Measurements from ENCODE around the gene RNF34. TPM values are rescaled to one million over a fixed set of nuclear protein-coding genes. Genes with fewer than 3 reads are reported as not detected.

RNF34 gene
- total and polyA plus RNA-seq, 2 of the 8 experiments (the other 6 are each of a cell fraction or from before 2014, with no cell fraction given), result 37.9 to 57.6 TPM

DNA sequence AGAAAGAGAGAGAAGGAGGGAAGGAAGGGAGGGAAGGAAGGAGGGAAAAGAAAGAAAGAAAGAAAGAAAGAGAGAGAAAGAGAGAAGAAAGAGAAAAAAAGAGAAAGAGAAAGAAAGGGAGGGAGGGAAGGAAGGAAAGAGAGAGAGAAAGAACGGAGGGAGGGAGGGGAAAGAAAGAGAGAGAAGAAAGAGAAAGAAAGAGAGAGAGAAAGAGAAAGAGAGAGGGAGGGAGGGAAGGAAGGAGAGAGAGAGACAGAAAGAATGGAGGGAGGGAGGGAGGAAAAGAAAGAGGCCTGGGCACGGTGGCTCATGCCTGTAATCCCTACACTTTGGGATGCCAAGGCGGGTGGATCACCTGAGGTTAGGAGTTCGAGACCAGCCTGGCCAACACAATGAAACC, 42.6 kb upstream of the RNF34 start:
- no peak overlapping the region for H3K23ac ChIP-seq (ENCODE audit: insufficient read length)
- H3K23me2 ChIP-seq (ENCODE audit: low read depth, low read length), result peaks cover 2% of the 10 kb centered on the region; the same call in 1 of the 2 replicates
- 79% methylated on average over 4 of the region's 4 CpGs; no CpG with 5 or more reads in 1 of the 2 experiments for WGBS, 2 experiments (ENCODE audit: extremely low coverage in 1 of 2, insufficient coverage in 1 of 2, insufficient read length in 1 of 2, insufficient replicate concordance in 2 of 2, low coverage in 1 of 2, low lambda C conversion rate in 2 of 2, missing lambda C conversion rate in 1 of 2)
- H3K27me3 ChIP-seq (replicated peaks in 1 of 4; ENCODE audit: control insufficient read depth in 3 of 4, extremely low read depth in 1 of 4, insufficient read depth in 3 of 4, low read length in 3 of 4), result no peaks in the 10 kb centered on the region
- no peak overlapping the region for H3K18ac ChIP-seq (ENCODE audit: extremely low read depth, low read length)
- CTCF ChIA-PET (ENCODE audit: partially characterized antibody), result no interaction called here
- H2BK20ac ChIP-seq (ENCODE audit: low read length), result no peak overlapping the region
- H2BK12ac ChIP-seq (ENCODE audit: low read depth, low read length), result no peak overlapping the region
- H3K56ac ChIP-seq (replicated peaks; ENCODE audit: insufficient read length, low read depth, low read length), result no peak overlapping the region
- H2BK15ac ChIP-seq (ENCODE audit: low read length), result no peak overlapping the region
- no peak overlapping the region for H3K4ac ChIP-seq (replicated peaks; ENCODE audit: insufficient read length, low read depth, low read length)
- H3K79me1 ChIP-seq (ENCODE audit: low read depth, low read length), result no peaks in the 10 kb centered on the region
- no peak overlapping the region for H2AK5ac ChIP-seq (ENCODE audit: low read depth, low read length)
- no peak overlapping the region for H2AFZ ChIP-seq (ENCODE audit: low read length)
- no peak overlapping the region for H3K14ac ChIP-seq (ENCODE audit: insufficient read length)
- no peak overlapping the region for H3K9ac ChIP-seq (replicated peaks in 1 of 4; ENCODE audit: extremely low read depth in 1 of 4, low read depth in 3 of 4, low read length in 3 of 4)
- no peaks in the 10 kb centered on the region for H3K79me2 ChIP-seq (ENCODE audit: control insufficient read depth in 1 of 2, insufficient read depth in 2 of 2, low read length in 2 of 2)
- H4K91ac ChIP-seq (replicated peaks; ENCODE audit: insufficient read length, low read length), result no peak overlapping the region
- H4K5ac ChIP-seq (ENCODE audit: insufficient read length, low read depth, low read length), result no peak overlapping the region
- no peak for DNase-seq (ENCODE audit: low read depth in 1 of 2, low spot score in 2 of 2)
- H2BK5ac ChIP-seq (ENCODE audit: low read depth, low read length), result no peak overlapping the region
- H4K8ac ChIP-seq (ENCODE audit: extremely low read depth, insufficient read depth, low read length), result no peak overlapping the region
- H3K4me2 ChIP-seq (ENCODE audit: insufficient read depth in 1 of 2, low read depth in 2 of 2, low read length in 2 of 2), result no peak overlapping the region
- no peaks in the 10 kb centered on the region for H4K20me1 ChIP-seq (replicated peaks in 1 of 2; ENCODE audit: control insufficient read depth in 1 of 2, insufficient read depth in 2 of 2, low read length in 2 of 2)
- no peak overlapping the region for H3K27ac ChIP-seq (ENCODE audit: low read depth, low read length)
- FAIRE-seq, result no peak
- H3K9me3 ChIP-seq (ENCODE audit: insufficient read depth in 2 of 2, low read depth in 1 of 2, low read length in 1 of 2), result no peaks in the 10 kb centered on the region
- TF ChIP-seq KDM4A (IDR thresholded peaks at IDR 0.05; ENCODE audit: low read depth, low read length, severe bottlenecking), result no peak
- no peak for TF ChIP-seq POU5F1 (IDR thresholded peaks at IDR 0.05; ENCODE audit: low read depth, low read length)
- TF ChIP-seq POLR2A (IDR thresholded peaks at IDR 0.05; ENCODE audit: control extremely low read depth in 1 of 2, low read depth in 2 of 2, low read length in 2 of 2), result no peak
- TF ChIP-seq, protein P1, sequence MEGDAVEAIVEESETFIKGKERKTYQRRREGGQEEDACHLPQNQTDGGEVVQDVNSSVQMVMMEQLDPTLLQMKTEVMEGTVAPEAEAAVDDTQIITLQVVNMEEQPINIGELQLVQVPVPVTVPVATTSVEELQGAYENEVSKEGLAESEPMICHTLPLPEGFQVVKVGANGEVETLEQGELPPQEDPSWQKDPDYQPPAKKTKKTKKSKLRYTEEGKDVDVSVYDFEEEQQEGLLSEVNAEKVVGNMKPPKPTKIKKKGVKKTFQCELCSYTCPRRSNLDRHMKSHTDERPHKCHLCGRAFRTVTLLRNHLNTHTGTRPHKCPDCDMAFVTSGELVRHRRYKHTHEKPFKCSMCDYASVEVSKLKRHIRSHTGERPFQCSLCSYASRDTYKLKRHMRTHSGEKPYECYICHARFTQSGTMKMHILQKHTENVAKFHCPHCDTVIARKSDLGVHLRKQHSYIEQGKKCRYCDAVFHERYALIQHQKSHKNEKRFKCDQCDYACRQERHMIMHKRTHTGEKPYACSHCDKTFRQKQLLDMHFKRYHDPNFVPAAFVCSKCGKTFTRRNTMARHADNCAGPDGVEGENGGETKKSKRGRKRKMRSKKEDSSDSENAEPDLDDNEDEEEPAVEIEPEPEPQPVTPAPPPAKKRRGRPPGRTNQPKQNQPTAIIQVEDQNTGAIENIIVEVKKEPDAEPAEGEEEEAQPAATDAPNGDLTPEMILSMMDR (IDR thresholded peaks at IDR 0.05; ENCODE audit: control extremely low read depth in 1 of 3, insufficient read depth in 1 of 3, low read depth in 1 of 3, low read length in 3 of 3), result no peak
- TF ChIP-seq EP300 (IDR thresholded peaks at IDR 0.05; ENCODE audit: borderline replicate concordance in 1 of 2, low read depth in 2 of 2, low read length in 2 of 2), result no peak
- TF ChIP-seq RFX5 (IDR thresholded peaks at IDR 0.05; ENCODE audit: borderline replicate concordance, low read depth, low read length), result no peak
- no peak for TF ChIP-seq SAP30 (IDR thresholded peaks at IDR 0.05; ENCODE audit: insufficient read depth, insufficient replicate concordance, low read length)
- TF ChIP-seq HDAC2 (IDR thresholded peaks at IDR 0.05; ENCODE audit: borderline replicate concordance in 1 of 2, low read depth in 2 of 2, low read length in 2 of 2), result no peak
- H3K36me3 ChIP-seq (ENCODE audit: control insufficient read depth in 2 of 4, insufficient read depth in 4 of 4, low read length in 3 of 4), result no peaks in the 10 kb centered on the region
- no peak overlapping the region for H2BK120ac ChIP-seq (replicated peaks; ENCODE audit: low read depth, low read length)
- H3K4me3 ChIP-seq (ENCODE audit: extremely low read depth in 1 of 4, insufficient read depth in 2 of 4, low read depth in 3 of 4, low read length in 4 of 4), result no peak overlapping the region
- POLR2A ChIA-PET (ENCODE audit: partially characterized antibody), result interaction anchor here (0.6 kb wide), 1 partner anchor 17 kb away, joined by 5 read pairs; no protein-coding TSS in a partner anchor
- H3K4me1 ChIP-seq (replicated peaks in 1 of 4; ENCODE audit: control insufficient read depth in 3 of 4, insufficient read depth in 4 of 4, low read length in 3 of 4), result 0 out of 7 replicates have a peak, but pooled peaks cover 0 to 2% (median 0%) of the 10 kb centered on the region in 4 experiments
